Calu3 (cell line): ENCODE measurements around the gene FZR1. TPM values are rescaled to one million over a fixed set of nuclear protein-coding genes. Genes with fewer than 3 reads are reported as not detected.

Experiments
- BruUV-seq: library from RNA; stranded (reverse); fragments of 400-500 nt; replicated peaks from 2 replicates; lab custom pipeline; 2021; lab: Mats Ljungman, UMichigan
- CTCF ChIA-PET: fragments of 300-600 bp; sonication (Branson Sonifier 250); formaldehyde crosslinking; loops from one replicate; lab custom pipeline; 2022; ENCODE audit warnings: antibody characterized with exemption; lab: Charles Lee
- DNase-seq: peaks from one replicate; pipeline ENCODE4 v3.0.0; 2022
- H3K27ac Mint-ChIP-seq: one replicate; pipeline ENCODE4 v1.8.0; 2022; ENCODE audit warnings: mixed read lengths; ENCODE audit not compliant: unreplicated experiment
- H3K27me3 Mint-ChIP-seq: one replicate; pipeline ENCODE4 v1.8.0; 2022; ENCODE audit warnings: mixed read lengths; ENCODE audit not compliant: unreplicated experiment
- H3K36me3 Mint-ChIP-seq: one replicate; pipeline ENCODE4 v1.8.0; 2022; ENCODE audit warnings: mild to moderate bottlenecking, moderate library complexity, mixed read lengths; ENCODE audit not compliant: insufficient read depth, unreplicated experiment
- H3K4me1 Mint-ChIP-seq: one replicate; pipeline ENCODE4 v1.8.0; 2022; ENCODE audit warnings: mild to moderate bottlenecking, low read depth, mixed read lengths; ENCODE audit not compliant: unreplicated experiment
- H3K4me3 Mint-ChIP-seq: one replicate; pipeline ENCODE4 v1.8.0; 2022; ENCODE audit warnings: mild to moderate bottlenecking, low read depth, moderate library complexity, mixed read lengths; ENCODE audit not compliant: unreplicated experiment
- H3K9me3 Mint-ChIP-seq: one replicate; pipeline ENCODE4 v1.8.0; 2022; ENCODE audit warnings: low read depth, mixed read lengths; ENCODE audit not compliant: unreplicated experiment
- CTCF ChIP-seq: fragments of 200-600 bp; IDR thresholded peaks from one replicate; pipeline ENCODE4 v1.8.0; 2022; ENCODE audit warnings: antibody characterized with exemption; ENCODE audit not compliant: unreplicated experiment
- intact Hi-C: fragments of 100-400 bp; cut with micrococcal nuclease; formaldehyde crosslinking; loops from one replicate; pipeline ENCODE4 v1.10.0; 2022; ENCODE audit not compliant: unreplicated experiment
- total RNA-seq: library from RNA; stranded (reverse); gene quantifications from 2 replicates; pipeline ENCODE4 v1.2.3, GENCODE V29; 2022

FZR1 gene
- total RNA-seq, 1 experiment from 2014 or later: 33.1 TPM

GRCh38 chr19:3533033-3533432, 26.9 kb downstream of the FZR1 start:
- Mint-ChIP-seq H3K4me1 (no peaks in the 10 kb centered on the region), H3K36me3 (peaks cover 53% of the 10 kb centered on the region), H3K9me3 (no peaks in the 10 kb centered on the region), H3K27me3 (no peaks in the 10 kb centered on the region), H3K4me3 (no peak overlapping the region), H3K27ac (no peak overlapping the region)
- no peak for TF ChIP-seq CTCF
- intact Hi-C loops: no loop called here
- BruUV-seq: no TSS peak
- CTCF ChIA-PET: interaction anchor here (0.6 kb wide), 1 partner anchor 157 kb away, joined by 3 read pairs; no protein-coding TSS in a partner anchor
- DNase-seq: no peak

- H3K27ac Mint-ChIP-seq: no peak overlapping the region
- intact Hi-C loops: no loop called here
- BruUV-seq: no TSS peak
- DNase-seq: no peak
- H3K36me3 Mint-ChIP-seq: peaks cover 59% of the 10 kb centered on the region
- H3K4me1 Mint-ChIP-seq: no peaks in the 10 kb centered on the region
- no peak for TF ChIP-seq CTCF
- no peak overlapping the region for H3K4me3 Mint-ChIP-seq
- CTCF ChIA-PET: interaction anchor here (0.6 kb wide), 1 partner anchor 157 kb away, joined by 3 read pairs; no protein-coding TSS in a partner anchor
- H3K9me3 Mint-ChIP-seq: no peaks in the 10 kb centered on the region
- H3K27me3 Mint-ChIP-seq: no peaks in the 10 kb centered on the region
Measured at GRCh38 chr19:3533563-3534216, 27.6 kb downstream of the FZR1 start.

GRCh38 chr19:3534375-3535234, 28.5 kb downstream of the FZR1 start:
- intact Hi-C loops: no loop called here
- no peaks in the 10 kb centered on the region for H3K9me3 Mint-ChIP-seq
- no peaks in the 10 kb centered on the region for H3K4me1 Mint-ChIP-seq
- no peaks in the 10 kb centered on the region for H3K27me3 Mint-ChIP-seq
- H3K36me3 Mint-ChIP-seq: peaks cover 65% of the 10 kb centered on the region
- no peak for TF ChIP-seq CTCF
- DNase-seq: no peak
- CTCF ChIA-PET: no interaction called here
- no peak overlapping the region for H3K27ac Mint-ChIP-seq
- no TSS peak for BruUV-seq
- H3K4me3 Mint-ChIP-seq: no peak overlapping the region

- intact Hi-C loops: no loop called here
Measured at GRCh38 chr19:3535235-3535535, 29.1 kb downstream of the FZR1 start.

More at GRCh38 chr19:3535235-3535535, 29.1 kb downstream of the FZR1 start:
- BruUV-seq: no TSS peak
- TF ChIP-seq CTCF: no peak
- peaks cover 70% of the 10 kb centered on the region for H3K36me3 Mint-ChIP-seq
- H3K4me1 Mint-ChIP-seq: no peaks in the 10 kb centered on the region
- CTCF ChIA-PET: interaction anchor here (0.7 kb wide), 1 partner anchor 91 kb away, joined by 7 read pairs; no protein-coding TSS in a partner anchor
- no peak overlapping the region for H3K27ac Mint-ChIP-seq
- H3K9me3 Mint-ChIP-seq: no peaks in the 10 kb centered on the region
- H3K27me3 Mint-ChIP-seq: no peaks in the 10 kb centered on the region
- H3K4me3 Mint-ChIP-seq: no peak overlapping the region
- no peak for DNase-seq
